KOPT-K1 (cell line): ENCODE data around the gene UBL5.

ENCODE experiments used
- H3K27ac ChIP-seq: fragments of 200-600 bp; sonication (generic); 2 replicates; pipeline ENCODE4 v1.5.1; 2016; ENCODE audit warnings: antibody characterized with exemption, mild to moderate bottlenecking, low read depth, low read length; ENCODE audit not compliant: poor library complexity, severe bottlenecking
- H3K36me3 ChIP-seq: fragments of 200-600 bp; sonication (generic); 2 replicates; pipeline ENCODE4 v1.5.1; 2017; ENCODE audit warnings: antibody characterized with exemption, mild to moderate bottlenecking, low read length, moderate library complexity; ENCODE audit not compliant: insufficient read depth
- H3K9me3 ChIP-seq: fragments of 200-600 bp; sonication (generic); 2 replicates; pipeline ENCODE4 v1.5.1; 2017; ENCODE audit warnings: antibody characterized with exemption, low read length, mild to moderate bottlenecking; ENCODE audit not compliant: insufficient read depth, poor library complexity, severe bottlenecking

The UBL5 gene

GRCh38 chr19:9878511-9879196 lies 50.9 kb downstream of the UBL5 start:
- H3K9me3 ChIP-seq = no peaks in the 10 kb centered on the region
- H3K36me3 ChIP-seq = no peaks in the 10 kb centered on the region
- H3K27ac ChIP-seq = no peak overlapping the region
